GM18909 (cell line): ENCODE results near the gene EMC8.
"Not testable (repeated sequence)": the region's sequence is repeated elsewhere in the genome, so short reads cannot be mapped to it uniquely, and the experiment has no call there.

ENCODE experiments used
- ATAC-seq: cut with Tn5 transposase; IDR thresholded peaks from one replicate; pipeline ENCODE4 v1.9.1; 2021; ENCODE audit warnings: mild to moderate bottlenecking; ENCODE audit not compliant: unreplicated experiment, poor library complexity

Gene EMC8

GRCh38 chr16:85819245-85819644 lies 19.9 kb upstream of the EMC8 start:
- no peak for ATAC-seq

DNA sequence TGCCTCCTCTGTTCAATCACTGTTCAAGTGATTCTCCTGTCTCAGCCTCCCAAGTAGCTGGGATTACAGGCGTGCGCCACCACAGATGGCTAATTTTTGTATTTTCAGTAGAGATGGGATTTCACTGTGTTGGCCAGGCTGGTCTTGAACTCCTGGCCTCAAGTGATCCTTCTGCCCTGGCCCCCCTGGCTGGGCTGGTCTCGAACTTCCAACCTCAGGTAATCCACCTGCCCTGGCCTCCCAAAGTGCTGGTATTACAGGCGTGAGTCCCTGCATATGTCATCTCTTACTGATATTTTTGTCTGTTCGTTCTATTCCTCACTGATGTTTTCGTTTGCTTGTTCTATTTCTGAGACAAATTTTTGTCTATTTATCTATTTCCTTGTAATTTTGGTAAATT lies 17.9 kb upstream of the EMC8 start:
- not testable (repeated sequence) for ATAC-seq

GRCh38 chr16:85816159-85816558 lies 16.8 kb upstream of the EMC8 start:
- ATAC-seq, result no peak

GRCh38 chr16:85812811-85813700 lies 13.7 kb upstream of the EMC8 start:
- no peak for ATAC-seq

DNA sequence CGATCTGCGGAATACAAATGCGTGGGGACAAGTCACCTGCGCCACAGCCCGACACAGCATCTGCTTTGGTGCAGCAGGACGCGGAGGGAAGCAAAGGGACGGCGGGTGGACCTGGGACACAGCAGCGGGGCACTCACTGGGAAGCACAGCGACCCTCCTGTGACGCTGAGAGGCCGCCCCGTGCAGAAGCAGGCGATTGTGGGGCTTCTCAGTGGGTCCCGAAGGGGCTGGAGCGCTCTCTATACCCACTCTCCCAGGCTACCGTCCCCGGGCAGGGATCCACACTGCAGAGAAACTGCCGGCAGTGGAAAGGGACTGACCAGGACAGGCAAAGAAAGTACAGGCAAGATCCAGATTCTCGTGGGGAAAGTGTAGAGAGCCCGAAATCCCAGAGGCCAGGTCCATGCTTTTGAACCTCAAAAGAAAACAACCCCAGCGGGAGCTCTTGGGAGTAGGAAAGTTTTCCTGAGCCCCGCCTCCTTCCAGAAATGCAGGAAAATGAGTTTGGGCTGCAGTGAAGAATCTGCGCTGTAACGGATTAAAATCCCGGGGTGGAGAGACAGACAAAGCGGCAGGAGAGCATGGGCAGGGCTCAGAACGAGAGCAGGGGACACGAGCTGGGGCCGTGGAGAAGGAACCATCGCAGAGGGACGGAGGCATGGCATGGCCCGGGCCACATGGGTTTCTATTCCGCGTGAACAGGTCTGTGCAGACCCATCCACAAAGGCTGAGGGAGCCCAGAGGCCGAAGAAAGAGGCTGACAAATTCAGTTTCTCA lies 12.9 kb upstream of the EMC8 start:
- no peak for ATAC-seq

DNA sequence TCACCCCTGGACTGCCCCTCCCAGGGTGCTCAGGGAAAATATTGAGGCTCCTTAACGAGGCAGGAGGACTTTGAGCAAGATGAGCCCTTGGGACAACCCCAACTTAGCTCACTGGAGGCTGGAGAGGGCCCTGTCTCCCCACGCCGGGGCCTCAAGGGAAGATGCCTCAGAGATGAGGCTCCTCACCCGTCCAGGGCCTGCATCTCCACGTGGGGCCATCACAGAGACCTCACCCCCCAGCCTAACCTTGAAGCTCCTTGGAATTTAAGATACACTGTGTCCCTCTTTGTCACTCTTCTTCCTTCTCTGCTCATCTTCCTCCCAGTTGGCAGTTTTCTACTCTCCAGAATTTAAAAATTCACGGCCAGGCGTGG lies 11.4 kb upstream of the EMC8 start:
- no peak for ATAC-seq

DNA sequence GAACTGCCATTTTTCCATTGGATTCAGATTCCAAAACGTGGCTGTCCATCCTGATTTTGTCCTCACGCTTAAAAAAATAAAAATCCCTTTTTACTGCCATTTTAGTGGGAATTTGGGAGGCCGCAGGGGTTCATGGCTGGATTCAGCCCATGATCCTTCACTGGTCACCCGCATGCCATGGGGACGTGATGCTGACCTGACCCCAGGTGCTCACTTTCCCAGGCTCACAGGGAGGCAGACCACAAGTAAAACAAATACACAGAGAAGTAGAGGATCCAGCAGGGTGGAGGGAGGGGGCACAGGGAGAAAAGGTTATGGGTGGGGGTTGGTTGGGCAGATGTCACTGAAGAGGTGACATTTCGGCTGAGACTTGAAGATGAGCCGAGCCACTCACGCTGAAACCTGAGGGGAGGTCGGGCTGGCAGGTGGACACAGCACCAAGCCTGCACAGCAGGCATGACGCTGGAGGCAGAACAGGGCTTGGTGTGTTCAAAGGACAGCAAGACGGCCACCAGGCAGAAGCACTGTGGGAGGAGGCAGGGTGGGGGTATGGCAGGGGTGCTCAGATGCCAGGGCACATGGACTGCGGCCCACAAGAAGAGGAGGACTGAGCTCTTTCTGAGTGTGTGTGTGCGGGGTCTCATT lies 10.9 kb upstream of the EMC8 start:
- ATAC-seq, result no peak

DNA sequence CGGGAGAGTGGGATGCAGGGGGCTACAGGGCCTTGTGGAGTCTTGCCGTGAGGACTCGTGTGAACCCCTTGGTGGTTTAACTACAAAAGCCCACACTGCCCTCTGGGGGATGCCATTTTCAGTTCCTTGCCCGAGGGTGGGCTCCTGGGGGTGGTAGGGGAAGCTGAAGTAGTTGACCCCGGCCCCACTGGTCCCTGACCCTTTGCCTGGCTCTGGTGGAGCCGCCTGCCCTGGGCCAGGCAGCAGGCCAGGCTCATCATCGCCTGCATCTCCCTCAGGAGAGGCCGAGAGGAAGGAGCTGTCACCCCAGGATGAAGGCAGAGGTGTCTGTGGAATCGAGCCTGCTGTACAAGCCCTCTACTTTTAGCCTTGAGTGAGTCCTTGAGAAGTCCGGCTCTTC lies 10.3 kb upstream of the EMC8 start:
- ATAC-seq, result no peak

- ATAC-seq, result no peak
Observed at GRCh38 chr16:85808926-85809325, 9.6 kb upstream of the EMC8 start.

DNA sequence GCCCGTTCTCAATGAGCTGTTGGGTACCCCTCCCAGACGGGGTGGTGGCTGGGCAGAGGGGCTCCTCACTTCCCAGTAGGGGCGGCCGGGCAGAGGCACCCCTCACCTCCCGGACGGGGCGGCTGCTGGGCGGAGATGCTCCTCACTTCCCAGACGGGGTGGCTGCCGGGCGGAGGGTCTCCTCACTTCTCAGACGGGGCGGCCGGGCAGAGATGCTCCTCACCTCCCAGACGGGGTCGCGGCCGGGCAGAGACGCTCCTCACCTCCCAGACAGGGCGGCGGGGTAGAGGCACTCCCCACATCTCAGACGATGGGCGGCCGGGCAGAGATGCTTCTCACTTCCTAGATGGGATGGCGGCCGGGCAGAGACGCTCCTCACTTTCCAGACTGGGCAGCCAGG lies 8.8 kb upstream of the EMC8 start:
- ATAC-seq, result not testable (repeated sequence)

GRCh38 chr16:85807340-85807739 lies 8.0 kb upstream of the EMC8 start:
- not testable (repeated sequence) for ATAC-seq

- no peak for ATAC-seq
Observed at GRCh38 chr16:85806539-85806938, 7.2 kb upstream of the EMC8 start.

DNA sequence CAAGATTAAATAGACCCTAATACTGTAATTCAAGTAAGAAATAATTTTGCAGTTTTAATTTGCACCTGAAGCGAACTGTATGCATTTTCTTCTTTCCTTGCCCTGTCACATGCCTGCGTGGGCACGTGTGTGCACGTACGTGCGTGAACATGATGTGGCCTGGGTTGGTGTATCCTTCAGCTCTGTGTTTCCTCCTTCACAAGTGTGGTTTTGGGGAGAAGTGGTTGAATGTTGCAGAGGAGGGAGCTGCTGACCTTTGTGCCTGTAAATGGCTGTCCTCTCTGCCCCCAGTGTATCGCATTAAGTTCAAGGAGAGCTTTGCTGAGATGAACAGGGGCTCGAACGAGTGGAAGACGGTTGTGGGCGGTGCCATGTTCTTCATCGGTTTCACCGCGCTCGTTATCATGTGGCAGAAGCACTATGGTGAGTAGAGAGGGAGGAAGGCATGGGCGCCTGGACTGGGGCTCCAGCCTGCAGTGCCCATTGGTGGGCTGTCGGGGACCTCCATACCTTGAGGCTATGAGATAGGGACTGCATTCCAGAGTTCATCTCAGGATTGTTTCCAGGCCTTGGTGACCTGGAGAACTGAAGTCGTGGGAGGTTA lies 6.2 kb upstream of the EMC8 start:
- no peak for ATAC-seq

DNA sequence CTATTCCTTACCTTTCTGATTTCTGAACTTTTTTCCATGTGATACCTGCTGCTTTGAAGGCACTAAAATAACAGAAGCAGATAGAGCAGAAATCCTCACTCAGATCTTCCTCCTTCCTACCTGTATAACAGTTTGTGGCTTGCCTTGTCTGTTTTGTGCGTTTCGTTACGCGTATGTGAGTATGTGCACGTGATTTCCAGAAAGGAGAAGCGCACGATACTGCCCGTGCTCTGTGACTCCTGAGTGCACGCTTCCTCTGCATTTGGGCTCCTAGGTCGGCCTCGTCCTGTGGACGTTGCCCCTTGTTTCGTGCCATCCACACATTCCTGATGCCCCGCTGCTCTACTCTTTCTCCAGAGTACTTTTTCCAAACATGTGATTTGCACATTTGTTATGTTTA lies 4.2 kb upstream of the EMC8 start:
- ATAC-seq, result no peak

- ATAC-seq, result peak; percentile 7
Observed at GRCh38 chr16:85800321-85800669, 951 bp upstream of the EMC8 start.

GRCh38 chr16:85798901-85799496 lies 345 bp downstream of the EMC8 start:
- ATAC-seq, result peak; percentile 24

GRCh38 chr16:85798283-85798776 lies 1.0 kb downstream of the EMC8 start:
- no peak for ATAC-seq

DNA sequence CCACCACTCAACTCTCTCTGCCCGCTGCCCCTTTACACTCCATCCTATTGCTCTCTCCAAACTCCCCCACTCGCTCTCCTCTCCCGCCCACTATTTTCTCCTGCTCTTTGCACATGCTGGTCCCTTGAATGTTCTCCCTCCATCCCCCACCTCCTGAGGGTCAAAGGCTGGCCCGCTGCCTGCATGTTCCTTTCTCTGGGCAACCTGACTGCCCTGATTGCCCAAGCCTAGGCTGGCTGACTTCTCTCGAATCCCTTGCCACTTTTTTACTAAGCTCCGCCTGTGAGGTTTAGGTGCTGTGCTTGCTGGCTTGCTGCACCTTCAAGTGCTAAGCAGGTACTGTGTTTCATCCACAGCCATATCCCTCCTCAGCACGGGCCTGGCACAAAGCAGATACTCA lies 2.7 kb downstream of the EMC8 start:
- ATAC-seq, result no peak

DNA sequence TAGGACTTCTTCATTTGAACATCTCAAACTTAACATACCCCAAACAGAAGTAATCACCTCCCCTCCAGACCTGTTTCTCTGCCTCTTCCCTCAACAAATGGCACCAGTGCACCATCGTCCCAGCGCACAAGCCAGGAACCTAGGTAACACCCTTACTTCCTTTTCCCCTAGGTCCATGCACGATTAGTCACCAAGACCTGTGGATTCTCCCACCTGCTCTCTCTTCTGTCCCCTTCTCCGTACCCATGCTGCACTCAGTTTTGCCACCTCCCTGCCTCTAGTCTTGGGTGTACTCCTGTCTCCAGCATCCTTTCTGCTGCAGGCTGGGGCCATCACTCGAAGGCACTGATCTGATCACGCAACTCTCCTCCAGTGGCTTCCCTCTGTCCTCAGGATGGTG lies 3.2 kb downstream of the EMC8 start:
- ATAC-seq, result no peak

GRCh38 chr16:85794696-85795095 lies 4.6 kb downstream of the EMC8 start:
- ATAC-seq, result no peak
